GM12878 (cell line): ENCODE results near the gene PAQR7. TPM values are rescaled to one million over a fixed set of nuclear protein-coding genes. Genes with fewer than 3 reads are reported as not detected.

ENCODE experiments used
- CHD4 ChIP-seq: fragments of 200-600 bp; sonication (generic); IDR thresholded peaks from 2 replicates; pipeline ENCODE4 v1.6.1; 2016; ENCODE audit warnings: mild to moderate bottlenecking
- E2F8 ChIP-seq: fragments of 450-650 bp; IDR thresholded peaks from 2 replicates; pipeline ENCODE4 v1.6.1; 2018; ENCODE audit warnings: mild to moderate bottlenecking, low read depth, moderate library complexity; ENCODE audit not compliant: partially characterized antibody
- IKZF1 ChIP-seq: fragments of 450-650 bp; conservative IDR thresholded peaks from 2 replicates; pipeline ENCODE4 v1.6.1; 2017; ENCODE audit warnings: antibody characterized with exemption, mild to moderate bottlenecking
- MTA2 ChIP-seq: fragments of 450-650 bp; IDR thresholded peaks from 2 replicates; pipeline ENCODE4 v1.6.1; 2016; ENCODE audit warnings: low read depth, mild to moderate bottlenecking, moderate library complexity
- MXI1 ChIP-seq: fragments of 150-350 bp; IDR thresholded peaks from 2 replicates; pipeline ENCODE4 v1.6.1; 2011; ENCODE audit warnings: low read depth, mild to moderate bottlenecking, inconsistent platforms, low read length, improper control_type of control experiment
- POU2F2 ChIP-seq: IDR thresholded peaks from 3 replicates; pipeline ENCODE4 v1.6.1; 2011; ENCODE audit warnings: low read depth, mild to moderate bottlenecking, low read length, borderline replicate concordance
- RBBP5 ChIP-seq: fragments of 200-600 bp; sonication (generic); conservative IDR thresholded peaks from 2 replicates; pipeline ENCODE4 v1.6.1; 2016
- SUPT20H ChIP-seq: IDR thresholded peaks from 2 replicates; pipeline ENCODE4 v1.6.1; 2011; ENCODE audit warnings: low read depth, mild to moderate bottlenecking, low read length, moderate library complexity, borderline replicate concordance; ENCODE audit not compliant: control insufficient read depth
- ZBTB11 ChIP-seq: fragments of 450-650 bp; formaldehyde crosslinking; IDR thresholded peaks from 2 replicates; pipeline ENCODE4 v1.5.0; 2022; ENCODE audit warnings: mild to moderate bottlenecking, missing genetic modification characterization
- ZBTB40 ChIP-seq: fragments of 450-650 bp; IDR thresholded peaks from 2 replicates; pipeline ENCODE4 v1.6.1; 2016; ENCODE audit warnings: mild to moderate bottlenecking, moderate library complexity, borderline replicate concordance
- ZNF592 ChIP-seq: fragments of 450-650 bp; IDR thresholded peaks from 2 replicates; pipeline ENCODE4 v1.6.1; 2017; ENCODE audit warnings: mild to moderate bottlenecking, moderate library complexity
- polyA plus RNA-seq, 11 experiments: library from polyadenylated mRNA; depleted of rRNA in 4 of 11; unstranded in 6 of 11; stranded (reverse) in 5 of 11; fragments of >200 nt; fragmentation: Nextera tagmentation in 4 of 11; fragmentation: Illumina TruSeq in 1 of 11; extraction: Ambion mirVana in 4 of 11; extraction: Trizol in 1 of 11; gene quantifications; 1 replicate in 1 of 11; 2 replicates in 10 of 11; pipeline versions ENCODE4 v1.2.1 to v1.2.3, GENCODE V29; 2011 to 2016; ENCODE audit warnings: inconsistent platforms in 2 of 11, missing spikeins in 2 of 11, low read depth in 1 of 11
- total RNA-seq, 4 experiments: library from RNA; depleted of rRNA in 3 of 4; stranded (reverse); fragments of >200 nt in 3 of 4; fragmentation: Illumina TruSeq in 1 of 4; extraction: Trizol in 1 of 4; gene quantifications; 2 replicates each; pipeline versions ENCODE4 v1.2.1 to v1.2.3, GENCODE V29; 2013 to 2021

The PAQR7 gene
- total and polyA plus RNA-seq, 10 of the 15 experiments (the other 5 are each of a cell fraction or from before 2014, with no cell fraction given): 1.1 to 8.8 (median 5.2) TPM

GRCh38 chr1:25819491-25820246, 55.8 kb downstream of the PAQR7 start, which contains the start of gene MTFR1L (continued):
- TF ChIP-seq MTA2 (peak; percentile 13; the same call in 1 of the 2 replicates), MXI1 (0 out of 2 replicates have a peak, but pooled peaks have one; percentile 19), ZBTB40 (peak; percentile 84), E2F8 (no peak), SUPT20H (no peak), ZNF592 (no peak), CHD4 (no peak), IKZF1 (peak; percentile 69), ZBTB11 (CRISPR knock-in tag) (peak; percentile 28; the same call in 1 of the 2 replicates), RBBP5 (no peak), POU2F2 (no peak)
